ENCODE results near the gene ESPN.

ESPN gene

DNA sequence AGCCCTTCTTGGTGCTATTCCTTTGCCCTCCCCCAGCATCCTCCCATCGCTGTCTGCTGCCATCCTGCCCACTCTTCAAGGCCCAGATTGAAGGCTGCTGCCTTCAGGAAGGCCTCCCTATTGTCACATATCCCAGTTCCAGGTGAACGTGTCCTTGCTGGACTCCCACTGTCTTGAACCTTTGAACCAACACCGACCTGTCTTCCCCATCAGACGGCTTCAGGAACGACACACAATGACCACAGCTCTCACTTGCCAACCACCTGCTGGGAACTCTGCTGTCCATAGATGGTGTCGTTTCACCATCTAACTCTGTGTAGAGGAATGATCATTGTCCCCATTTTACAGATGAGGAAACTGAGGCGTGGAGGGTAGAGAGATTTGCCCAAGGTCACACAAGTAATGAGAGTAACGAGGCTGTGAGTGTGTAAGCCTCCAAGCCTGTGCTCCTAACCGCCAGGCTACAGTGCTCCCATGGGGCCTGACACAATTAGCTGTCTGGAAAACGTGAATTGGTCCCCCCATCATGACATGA is 76.8 kb downstream of the ESPN start:
- H3K27me3 ChIP-seq (ENCODE audit: insufficient read depth, insufficient read length): no peaks in the 10 kb centered on the region
- no peaks in the 10 kb centered on the region for H3K36me3 ChIP-seq (ENCODE audit: insufficient read depth, insufficient read length, low read length)
- no peaks in the 10 kb centered on the region for H3K9me3 ChIP-seq (ENCODE audit: insufficient read depth, low read length)
- no peak for TF ChIP-seq ZNF274 (IDR thresholded peaks at IDR 0.05; ENCODE audit: low read depth, low read length)
- TF ChIP-seq SUZ12 (IDR thresholded peaks at IDR 0.05; ENCODE audit: extremely low read depth, insufficient read depth, insufficient read length): no peak
- no peak for TF ChIP-seq YY1 (IDR thresholded peaks at IDR 0.05; ENCODE audit: insufficient read depth, insufficient read length)
- no peak overlapping the region for H3K9ac ChIP-seq (ENCODE audit: insufficient read length, low read depth)
- no peak overlapping the region for H3K4me3 ChIP-seq (ENCODE audit: insufficient read length, low read depth)
- peaks cover 10% of the 10 kb centered on the region for H3K4me1 ChIP-seq (ENCODE audit: insufficient read depth, insufficient read length)
- no peak for DNase-seq (ENCODE audit: low read depth, low spot score)

- no peak for DNase-seq (ENCODE audit: low read depth, low spot score)
- no peaks in the 10 kb centered on the region for H3K9me3 ChIP-seq (ENCODE audit: insufficient read depth, low read length)
- H3K36me3 ChIP-seq (ENCODE audit: insufficient read depth, insufficient read length, low read length): no peaks in the 10 kb centered on the region
- no peak overlapping the region for H3K4me3 ChIP-seq (ENCODE audit: insufficient read length, low read depth)
- TF ChIP-seq YY1 (IDR thresholded peaks at IDR 0.05; ENCODE audit: insufficient read depth, insufficient read length) (no peak), SUZ12 (IDR thresholded peaks at IDR 0.05; ENCODE audit: extremely low read depth, insufficient read depth, insufficient read length) (no peak), ZNF274 (IDR thresholded peaks at IDR 0.05; ENCODE audit: low read depth, low read length) (no peak)
- H3K27me3 ChIP-seq (ENCODE audit: insufficient read depth, insufficient read length): no peaks in the 10 kb centered on the region
- peaks cover 10% of the 10 kb centered on the region for H3K4me1 ChIP-seq (ENCODE audit: insufficient read depth, insufficient read length)
- no peak overlapping the region for H3K9ac ChIP-seq (ENCODE audit: insufficient read length, low read depth)
Observed at GRCh38 chr1:6502000-6502891, 77.7 kb downstream of the ESPN start.

DNA sequence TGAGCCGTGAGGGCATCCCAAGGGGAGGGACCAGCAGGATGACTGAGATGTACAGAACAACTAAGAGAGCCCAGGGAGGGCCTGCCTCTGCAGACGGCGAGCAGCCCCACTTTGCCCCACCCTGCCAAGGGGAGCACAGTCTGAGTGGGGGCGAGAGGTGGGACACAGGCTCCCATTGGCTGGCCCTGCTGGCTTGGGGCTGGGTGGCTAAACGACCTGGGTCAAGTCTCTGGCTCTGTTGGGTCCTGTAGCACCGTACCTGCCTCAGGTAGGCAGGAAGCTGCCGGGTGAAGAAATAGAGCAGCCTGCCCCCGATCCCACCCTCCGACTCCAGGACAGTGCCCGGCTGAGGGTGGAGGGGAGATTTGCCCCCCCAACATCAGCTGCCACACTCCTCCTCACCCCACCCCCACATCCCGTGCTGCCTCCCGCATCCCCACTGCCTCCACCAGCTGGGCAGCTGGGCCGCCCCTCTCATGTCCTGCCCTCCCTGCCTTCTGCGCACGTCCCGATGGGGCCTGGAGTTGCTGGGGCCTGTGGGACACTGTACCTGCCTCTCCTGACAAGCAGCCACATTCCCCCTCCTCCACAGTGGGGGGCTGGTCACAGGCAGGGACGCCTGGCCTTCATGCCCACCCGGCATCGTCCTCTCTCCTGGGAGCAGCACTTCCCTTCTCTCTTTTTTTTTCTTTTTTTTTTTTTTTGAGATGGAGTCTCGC is 79.5 kb downstream of the ESPN start:
- peaks cover 6% of the 10 kb centered on the region for H3K4me1 ChIP-seq (ENCODE audit: insufficient read depth, insufficient read length)
- H3K4me3 ChIP-seq (ENCODE audit: insufficient read length, low read depth): no peak overlapping the region
- DNase-seq (ENCODE audit: low read depth, low spot score): no peak
- TF ChIP-seq SUZ12 (IDR thresholded peaks at IDR 0.05; ENCODE audit: extremely low read depth, insufficient read depth, insufficient read length): no peak
- no peak for TF ChIP-seq YY1 (IDR thresholded peaks at IDR 0.05; ENCODE audit: insufficient read depth, insufficient read length)
- TF ChIP-seq ZNF274 (IDR thresholded peaks at IDR 0.05; ENCODE audit: low read depth, low read length): no peak
- H3K27me3 ChIP-seq (ENCODE audit: insufficient read depth, insufficient read length): no peaks in the 10 kb centered on the region
- no peaks in the 10 kb centered on the region for H3K9me3 ChIP-seq (ENCODE audit: insufficient read depth, low read length)
- H3K36me3 ChIP-seq (ENCODE audit: insufficient read depth, insufficient read length, low read length): no peaks in the 10 kb centered on the region
- no peak overlapping the region for H3K9ac ChIP-seq (ENCODE audit: insufficient read length, low read depth)

- no peak for DNase-seq (ENCODE audit: low read depth, low spot score)
- Histone ChIP-seq H3K27me3 (ENCODE audit: insufficient read depth, insufficient read length) (no peaks in the 10 kb centered on the region), H3K4me3 (ENCODE audit: insufficient read length, low read depth) (no peak overlapping the region), H3K9me3 (ENCODE audit: insufficient read depth, low read length) (no peaks in the 10 kb centered on the region), H3K9ac (ENCODE audit: insufficient read length, low read depth) (no peak overlapping the region), H3K36me3 (ENCODE audit: insufficient read depth, insufficient read length, low read length) (no peaks in the 10 kb centered on the region), H3K4me1 (ENCODE audit: insufficient read depth, insufficient read length) (peaks cover 4% of the 10 kb centered on the region)
- TF ChIP-seq YY1 (IDR thresholded peaks at IDR 0.05; ENCODE audit: insufficient read depth, insufficient read length) (no peak), SUZ12 (IDR thresholded peaks at IDR 0.05; ENCODE audit: extremely low read depth, insufficient read depth, insufficient read length) (no peak), ZNF274 (IDR thresholded peaks at IDR 0.05; ENCODE audit: low read depth, low read length) (no peak)
Observed at GRCh38 chr1:6504887-6505286, 80.3 kb downstream of the ESPN start.

DNA sequence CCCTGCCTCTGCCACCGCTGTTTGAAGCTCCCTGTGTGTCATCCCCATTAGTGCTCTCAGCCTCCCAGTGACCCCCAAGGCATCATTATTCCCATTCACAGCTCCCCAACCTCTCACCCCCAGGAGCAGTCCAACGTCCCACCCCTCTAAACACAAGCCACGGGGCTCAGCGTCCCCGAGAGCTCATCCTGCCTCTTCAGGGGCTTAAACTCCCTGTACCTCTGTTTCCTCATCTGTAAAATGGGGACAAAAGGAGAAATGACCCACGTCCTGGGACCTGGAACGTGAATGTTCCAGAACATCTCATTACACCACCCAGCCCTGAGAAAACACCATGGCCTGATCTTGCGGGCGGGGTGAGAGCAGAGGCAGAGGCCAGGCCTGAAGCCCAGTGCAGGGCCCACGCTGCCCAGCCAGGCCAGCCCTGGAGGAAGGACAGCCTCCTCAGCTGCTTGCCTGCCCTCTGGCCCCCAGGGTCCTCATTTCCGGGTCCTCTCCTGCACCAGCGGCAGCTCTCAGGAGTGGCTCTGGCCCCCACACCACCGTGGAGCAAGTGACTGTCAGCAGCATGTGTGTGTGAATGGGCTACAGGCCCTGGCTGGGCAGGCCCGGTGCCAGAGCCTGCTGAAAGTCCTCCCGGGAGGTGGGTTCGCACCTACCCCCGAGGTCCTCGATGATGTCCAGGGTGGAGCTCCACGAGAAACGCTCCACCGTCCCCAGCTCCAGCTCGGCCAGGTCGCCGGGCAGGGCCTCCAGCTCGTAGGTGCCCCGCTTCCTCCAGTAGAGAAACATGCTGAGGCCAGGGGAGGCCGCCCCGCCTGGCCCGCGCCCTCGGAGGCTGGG is 81.0 kb downstream of the ESPN start:
- DNase-seq (ENCODE audit: low read depth, low spot score): no peak
- no peaks in the 10 kb centered on the region for H3K27me3 ChIP-seq (ENCODE audit: insufficient read depth, insufficient read length)
- TF ChIP-seq SUZ12 (IDR thresholded peaks at IDR 0.05; ENCODE audit: extremely low read depth, insufficient read depth, insufficient read length): no peak
- no peak for TF ChIP-seq ZNF274 (IDR thresholded peaks at IDR 0.05; ENCODE audit: low read depth, low read length)
- TF ChIP-seq YY1 (IDR thresholded peaks at IDR 0.05; ENCODE audit: insufficient read depth, insufficient read length): no peak
- no peak overlapping the region for H3K4me3 ChIP-seq (ENCODE audit: insufficient read length, low read depth)
- H3K9ac ChIP-seq (ENCODE audit: insufficient read length, low read depth): peak overlapping the region; percentile 21
- no peaks in the 10 kb centered on the region for H3K9me3 ChIP-seq (ENCODE audit: insufficient read depth, low read length)
- H3K36me3 ChIP-seq (ENCODE audit: insufficient read depth, insufficient read length, low read length): no peaks in the 10 kb centered on the region
- H3K4me1 ChIP-seq (ENCODE audit: insufficient read depth, insufficient read length): peaks cover under 1% of the 10 kb centered on the region

DNA sequence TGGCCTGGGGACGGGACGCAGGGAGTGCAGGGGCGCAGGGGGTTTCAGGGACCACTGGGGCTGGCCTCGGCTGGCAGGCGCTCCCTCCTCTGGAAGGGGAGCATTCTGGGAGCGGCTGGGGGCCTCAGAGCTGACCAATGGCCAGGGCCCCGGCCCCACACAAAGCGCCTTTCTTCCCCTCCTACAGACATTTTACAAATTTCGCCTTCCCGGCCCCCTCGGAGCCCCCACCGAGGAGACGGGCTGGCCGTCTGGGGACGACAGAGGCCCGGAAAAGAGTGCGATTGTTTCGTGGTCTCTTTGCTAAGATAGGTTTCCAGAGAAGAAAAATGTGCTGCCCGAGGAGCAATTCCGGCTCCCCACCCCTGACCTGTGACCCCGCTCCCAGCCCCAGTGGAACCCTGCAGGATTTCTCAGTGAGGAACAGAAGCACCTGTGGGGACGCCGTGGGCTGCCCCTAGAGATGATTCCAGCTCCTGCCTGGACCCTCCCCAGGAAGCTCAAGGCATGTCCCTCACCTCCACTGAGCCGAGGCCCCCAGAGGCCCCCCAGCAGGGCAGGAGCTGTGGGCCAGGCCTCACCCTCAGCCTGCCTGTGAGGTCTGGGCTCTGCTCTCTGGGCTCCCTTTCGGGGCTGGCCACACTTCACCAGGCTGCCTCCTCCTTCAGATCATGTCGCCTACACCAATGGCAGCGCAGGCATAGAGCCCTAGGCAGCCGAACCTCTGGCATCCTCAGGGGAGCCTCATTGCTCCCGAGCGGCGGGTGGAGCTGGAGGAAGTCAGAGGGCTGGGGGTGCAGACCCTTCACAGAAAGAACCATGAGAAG is 81.8 kb downstream of the ESPN start:
- no peaks in the 10 kb centered on the region for H3K4me1 ChIP-seq (ENCODE audit: insufficient read depth, insufficient read length)
- H3K4me3 ChIP-seq (ENCODE audit: insufficient read length, low read depth): no peak overlapping the region
- no peaks in the 10 kb centered on the region for H3K9me3 ChIP-seq (ENCODE audit: insufficient read depth, low read length)
- no peak for DNase-seq (ENCODE audit: low read depth, low spot score)
- no peaks in the 10 kb centered on the region for H3K36me3 ChIP-seq (ENCODE audit: insufficient read depth, insufficient read length, low read length)
- H3K9ac ChIP-seq (ENCODE audit: insufficient read length, low read depth): no peak overlapping the region
- H3K27me3 ChIP-seq (ENCODE audit: insufficient read depth, insufficient read length): no peaks in the 10 kb centered on the region
- TF ChIP-seq ZNF274 (IDR thresholded peaks at IDR 0.05; ENCODE audit: low read depth, low read length) (no peak), SUZ12 (IDR thresholded peaks at IDR 0.05; ENCODE audit: extremely low read depth, insufficient read depth, insufficient read length) (no peak), YY1 (IDR thresholded peaks at IDR 0.05; ENCODE audit: insufficient read depth, insufficient read length) (no peak)

Measured in NT2/D1 (cell line).